Epidermal melanocyte (primary cell): Measurements from ENCODE around the gene ZCCHC8.

Experiments
- DNase-seq: peaks from one replicate; pipeline ENCODE4 v3.0.0; 2011; ENCODE audit warnings: low spot score; ENCODE audit not compliant: insufficient read length

Gene ZCCHC8

GRCh38 chr12:122500685-122501488 lies at the start of gene ZCCHC8:
TSS of gene ZCCHC8 (minus strand) at chr12:122500932. CDS start at chr12:122500840, 92 bp downstream.
- DNase-seq, result peak; percentile 96

- no peak for DNase-seq
Measured at GRCh38 chr12:122547330-122547729, 46.6 kb upstream of the ZCCHC8 start.

- no peak for DNase-seq
Measured at GRCh38 chr12:122545855-122546254, 45.1 kb upstream of the ZCCHC8 start.

- no peak for DNase-seq
Measured at GRCh38 chr12:122544537-122544936, 43.8 kb upstream of the ZCCHC8 start.

- no peak for DNase-seq
Measured at GRCh38 chr12:122538496-122538895, 37.8 kb upstream of the ZCCHC8 start.

GRCh38 chr12:122537021-122537420 lies 36.3 kb upstream of the ZCCHC8 start:
- DNase-seq, result no peak

GRCh38 chr12:122533856-122534255 lies 33.1 kb upstream of the ZCCHC8 start:
- no peak for DNase-seq

- DNase-seq, result no peak
Measured at GRCh38 chr12:122528992-122529391, 28.3 kb upstream of the ZCCHC8 start.

- no peak for DNase-seq
Measured at GRCh38 chr12:122528582-122528981, 27.9 kb upstream of the ZCCHC8 start.

- no peak for DNase-seq
Measured at GRCh38 chr12:122527478-122527944, 26.8 kb upstream of the ZCCHC8 start.

GRCh38 chr12:122526683-122527477 lies 26.1 kb upstream of the ZCCHC8 start, which contains the start of the genes KNTC1 and RSRC2:
TSS of gene KNTC1 (plus strand) at chr12:122527249. CDS start at chr12:122530064, 2,815 bp downstream.
TSS of gene RSRC2 (minus strand) at chr12:122526936. CDS start at chr12:122526853, 83 bp downstream.
- DNase-seq, result peak; percentile 94

- no peak for DNase-seq
Measured at GRCh38 chr12:122523846-122524718, 23.4 kb upstream of the ZCCHC8 start.

GRCh38 chr12:122523280-122523679 lies 22.5 kb upstream of the ZCCHC8 start:
- DNase-seq, result no peak

GRCh38 chr12:122520676-122521075 lies 19.9 kb upstream of the ZCCHC8 start:
- DNase-seq, result no peak

- no peak for DNase-seq
Measured at GRCh38 chr12:122519418-122519817, 18.7 kb upstream of the ZCCHC8 start.

GRCh38 chr12:122518908-122519307 lies 18.2 kb upstream of the ZCCHC8 start:
- DNase-seq, result no peak

GRCh38 chr12:122517877-122518276 lies 17.1 kb upstream of the ZCCHC8 start:
- no peak for DNase-seq

- no peak for DNase-seq
Measured at GRCh38 chr12:122516544-122517361, 16.0 kb upstream of the ZCCHC8 start.

GRCh38 chr12:122515275-122515674 lies 14.5 kb upstream of the ZCCHC8 start:
- DNase-seq, result no peak

GRCh38 chr12:122513660-122514059 lies 12.9 kb upstream of the ZCCHC8 start:
- DNase-seq, result no peak
